Nephron (organoid): ENCODE results near the gene STAC3.

Experiments used
- H3K27ac Mint-ChIP-seq, 3 experiments: 2 replicates each; pipeline ENCODE4 v1.8.0; 2020; ENCODE audit warnings: mixed read lengths in 3 of 3, mild to moderate bottlenecking in 2 of 3, moderate library complexity in 1 of 3
- H3K27me3 Mint-ChIP-seq: 2 replicates; pipeline ENCODE4 v1.8.0; 2021; ENCODE audit warnings: low read depth, mild to moderate bottlenecking, moderate library complexity, mixed read lengths
- H3K36me3 Mint-ChIP-seq: 2 replicates; pipeline ENCODE4 v1.8.0; 2020; ENCODE audit warnings: low read depth, mixed read lengths
- H3K4me1 Mint-ChIP-seq: 2 replicates; pipeline ENCODE4 v1.8.0; 2020; ENCODE audit warnings: mixed read lengths
- H3K4me3 Mint-ChIP-seq, 3 experiments: 2 replicates each; pipeline ENCODE4 v1.8.0; 2020; ENCODE audit warnings: mild to moderate bottlenecking in 3 of 3, mixed read lengths in 3 of 3, moderate library complexity in 2 of 3
- H3K9me3 Mint-ChIP-seq: 2 replicates; pipeline ENCODE4 v1.8.0; 2020; ENCODE audit warnings: mixed read lengths
- TF ChIP-seq, protein P1 (sequence below), 3 experiments: fragments of 200-600 bp; sonication (generic); IDR thresholded peaks; one replicate each; pipeline ENCODE4 v1.5.0; 2021; ENCODE audit warnings: antibody characterized with exemption in 3 of 3; ENCODE audit not compliant: unreplicated experiment in 3 of 3

STAC3 gene

DNA sequence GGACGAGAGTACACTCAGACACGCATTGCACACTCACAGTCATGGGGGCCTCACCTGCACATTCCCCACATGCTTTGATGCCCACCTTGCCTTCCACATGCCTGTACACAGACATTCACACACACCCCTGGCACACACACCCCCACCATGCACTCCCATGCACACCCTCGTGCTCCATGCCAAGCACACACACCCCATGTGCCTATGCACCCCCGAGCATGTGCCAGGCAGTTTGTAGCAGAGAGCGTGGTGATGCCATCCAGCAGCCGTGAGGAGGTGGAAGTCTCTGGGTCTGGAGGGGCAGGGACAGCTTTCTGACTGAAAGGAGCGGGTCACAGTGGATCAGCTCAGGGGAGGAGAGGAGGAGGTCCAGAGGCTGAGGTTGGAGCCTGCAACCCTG, 45.1 kb downstream of the STAC3 start:
- H3K4me3 Mint-ChIP-seq, result no peak overlapping the region
- peaks cover 45% of the 10 kb centered on the region for H3K36me3 Mint-ChIP-seq
- TF ChIP-seq, protein P1, sequence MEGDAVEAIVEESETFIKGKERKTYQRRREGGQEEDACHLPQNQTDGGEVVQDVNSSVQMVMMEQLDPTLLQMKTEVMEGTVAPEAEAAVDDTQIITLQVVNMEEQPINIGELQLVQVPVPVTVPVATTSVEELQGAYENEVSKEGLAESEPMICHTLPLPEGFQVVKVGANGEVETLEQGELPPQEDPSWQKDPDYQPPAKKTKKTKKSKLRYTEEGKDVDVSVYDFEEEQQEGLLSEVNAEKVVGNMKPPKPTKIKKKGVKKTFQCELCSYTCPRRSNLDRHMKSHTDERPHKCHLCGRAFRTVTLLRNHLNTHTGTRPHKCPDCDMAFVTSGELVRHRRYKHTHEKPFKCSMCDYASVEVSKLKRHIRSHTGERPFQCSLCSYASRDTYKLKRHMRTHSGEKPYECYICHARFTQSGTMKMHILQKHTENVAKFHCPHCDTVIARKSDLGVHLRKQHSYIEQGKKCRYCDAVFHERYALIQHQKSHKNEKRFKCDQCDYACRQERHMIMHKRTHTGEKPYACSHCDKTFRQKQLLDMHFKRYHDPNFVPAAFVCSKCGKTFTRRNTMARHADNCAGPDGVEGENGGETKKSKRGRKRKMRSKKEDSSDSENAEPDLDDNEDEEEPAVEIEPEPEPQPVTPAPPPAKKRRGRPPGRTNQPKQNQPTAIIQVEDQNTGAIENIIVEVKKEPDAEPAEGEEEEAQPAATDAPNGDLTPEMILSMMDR (IDR thresholded peaks at IDR 0.05; ENCODE audit: unreplicated experiment in 3 of 3), result no peak
- no peaks in the 10 kb centered on the region for H3K4me1 Mint-ChIP-seq
- no peaks in the 10 kb centered on the region for H3K27me3 Mint-ChIP-seq
- no peaks in the 10 kb centered on the region for H3K9me3 Mint-ChIP-seq
- no peak overlapping the region for H3K27ac Mint-ChIP-seq

DNA sequence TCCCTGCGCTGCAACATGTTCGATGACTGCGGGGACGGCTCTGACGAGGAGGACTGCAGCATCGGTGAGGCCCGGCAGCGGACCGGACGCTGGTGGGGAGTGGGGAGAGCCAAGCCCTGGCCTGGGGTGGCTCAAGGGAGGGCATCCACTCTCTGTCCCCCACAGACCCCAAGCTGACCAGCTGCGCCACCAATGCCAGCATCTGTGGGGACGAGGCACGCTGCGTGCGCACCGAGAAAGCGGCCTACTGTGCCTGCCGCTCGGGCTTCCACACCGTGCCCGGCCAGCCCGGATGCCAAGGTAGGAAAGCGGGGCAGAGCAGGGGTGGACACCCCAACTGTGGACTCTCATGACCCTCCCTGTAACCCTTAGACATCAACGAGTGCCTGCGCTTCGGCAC, 45.8 kb downstream of the STAC3 start:
- TF ChIP-seq, protein P1 (IDR thresholded peaks at IDR 0.05; ENCODE audit: unreplicated experiment in 3 of 3), result no peak
- no peaks in the 10 kb centered on the region for H3K27me3 Mint-ChIP-seq
- H3K4me1 Mint-ChIP-seq, result no peaks in the 10 kb centered on the region
- H3K4me3 Mint-ChIP-seq, result no peak overlapping the region
- peaks cover 46% of the 10 kb centered on the region for H3K36me3 Mint-ChIP-seq
- H3K9me3 Mint-ChIP-seq, result no peaks in the 10 kb centered on the region
- H3K27ac Mint-ChIP-seq, result no peak overlapping the region

DNA sequence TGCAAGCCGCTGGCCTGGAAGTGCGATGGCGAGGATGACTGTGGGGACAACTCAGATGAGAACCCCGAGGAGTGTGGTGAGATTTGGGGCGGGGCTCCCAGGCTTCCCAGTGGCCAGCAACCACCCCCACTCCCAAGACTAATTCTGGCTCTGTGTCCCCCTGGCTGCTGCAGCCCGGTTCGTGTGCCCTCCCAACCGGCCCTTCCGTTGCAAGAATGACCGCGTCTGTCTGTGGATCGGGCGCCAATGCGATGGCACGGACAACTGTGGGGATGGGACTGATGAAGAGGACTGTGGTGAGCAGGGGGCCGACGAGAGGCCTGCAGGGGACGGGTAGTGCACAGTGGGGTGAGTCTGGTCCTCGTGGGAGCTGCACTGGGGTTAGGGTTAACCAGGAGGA, 46.5 kb downstream of the STAC3 start:
- H3K36me3 Mint-ChIP-seq, result peaks cover 47% of the 10 kb centered on the region
- TF ChIP-seq, protein P1 (IDR thresholded peaks at IDR 0.05; ENCODE audit: unreplicated experiment in 3 of 3), result no peak
- H3K4me1 Mint-ChIP-seq, result no peaks in the 10 kb centered on the region
- no peaks in the 10 kb centered on the region for H3K9me3 Mint-ChIP-seq
- H3K27ac Mint-ChIP-seq, result no peak overlapping the region
- H3K27me3 Mint-ChIP-seq, result no peaks in the 10 kb centered on the region
- no peak overlapping the region for H3K4me3 Mint-ChIP-seq

DNA sequence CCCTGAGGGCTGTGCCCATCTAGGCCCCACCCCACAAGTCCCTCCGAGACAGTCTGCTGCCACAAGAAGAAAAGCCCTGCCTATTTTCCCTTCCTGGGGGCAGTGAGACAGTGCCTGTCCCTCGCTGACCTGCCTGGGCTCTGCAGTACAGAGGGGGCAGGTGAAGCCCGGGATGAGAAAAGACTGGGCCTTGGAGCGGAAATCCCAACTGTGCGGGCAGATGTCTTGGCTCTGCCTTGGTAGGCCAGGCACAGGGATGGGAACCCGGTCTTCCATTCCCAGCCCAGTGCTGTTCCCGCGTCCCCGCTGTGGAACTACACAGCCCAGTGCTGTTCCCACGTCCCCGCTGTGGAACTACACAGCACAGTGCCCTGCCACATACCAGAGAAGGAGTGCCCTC, 47.2 kb downstream of the STAC3 start:
- H3K27ac Mint-ChIP-seq, result no peak overlapping the region
- no peaks in the 10 kb centered on the region for H3K27me3 Mint-ChIP-seq
- H3K36me3 Mint-ChIP-seq, result peaks cover 43% of the 10 kb centered on the region
- H3K9me3 Mint-ChIP-seq, result no peaks in the 10 kb centered on the region
- TF ChIP-seq, protein P1 (IDR thresholded peaks at IDR 0.05; ENCODE audit: unreplicated experiment in 3 of 3), result no peak
- no peaks in the 10 kb centered on the region for H3K4me1 Mint-ChIP-seq
- H3K4me3 Mint-ChIP-seq, result no peak overlapping the region

DNA sequence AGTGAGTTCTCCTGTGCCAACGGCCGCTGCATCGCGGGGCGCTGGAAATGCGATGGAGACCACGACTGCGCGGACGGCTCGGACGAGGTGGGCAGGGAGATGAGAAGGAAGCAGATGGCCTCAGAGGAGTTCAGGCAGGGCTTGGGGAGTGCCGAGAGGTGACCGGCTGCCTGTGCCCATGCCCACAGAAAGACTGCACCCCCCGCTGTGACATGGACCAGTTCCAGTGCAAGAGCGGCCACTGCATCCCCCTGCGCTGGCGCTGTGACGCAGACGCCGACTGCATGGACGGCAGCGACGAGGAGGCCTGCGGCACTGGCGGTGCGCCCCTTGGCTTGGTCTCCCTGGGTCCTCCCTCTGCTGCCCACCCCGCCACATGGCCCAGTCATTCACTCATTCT, 47.8 kb downstream of the STAC3 start:
- Mint-ChIP-seq H3K4me3 (no peak overlapping the region), H3K4me1 (no peaks in the 10 kb centered on the region), H3K36me3 (peaks cover 47% of the 10 kb centered on the region), H3K9me3 (no peaks in the 10 kb centered on the region), H3K27me3 (no peaks in the 10 kb centered on the region), H3K27ac (no peak overlapping the region)
- TF ChIP-seq, protein P1 (IDR thresholded peaks at IDR 0.05; ENCODE audit: unreplicated experiment in 3 of 3), result no peak

DNA sequence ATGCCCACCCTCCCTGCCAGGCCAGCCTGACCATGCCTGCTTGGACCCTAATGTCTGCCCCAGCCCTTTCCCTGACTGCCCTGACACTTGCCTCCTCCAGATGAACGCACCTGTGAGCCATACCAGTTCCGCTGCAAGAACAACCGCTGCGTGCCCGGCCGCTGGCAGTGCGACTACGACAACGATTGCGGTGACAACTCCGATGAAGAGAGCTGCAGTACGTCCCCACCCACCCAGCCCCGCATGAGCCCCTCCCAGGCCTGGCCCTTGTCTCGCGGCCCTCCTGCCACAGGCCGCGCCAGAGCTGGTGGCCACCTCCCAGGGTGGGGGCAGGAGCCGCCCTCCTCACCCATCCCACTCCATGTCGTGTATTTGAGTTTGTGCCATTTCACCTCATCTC, 48.7 kb downstream of the STAC3 start:
- Mint-ChIP-seq H3K4me3 (no peak overlapping the region), H3K27ac (no peak overlapping the region), H3K9me3 (no peaks in the 10 kb centered on the region), H3K4me1 (no peaks in the 10 kb centered on the region), H3K36me3 (peaks cover 52% of the 10 kb centered on the region), H3K27me3 (no peaks in the 10 kb centered on the region)
- TF ChIP-seq, protein P1 (IDR thresholded peaks at IDR 0.05; ENCODE audit: unreplicated experiment in 3 of 3), result no peak
